ENCODE measurements around the gene ANKLE2. TPM values are rescaled to one million over a fixed set of nuclear protein-coding genes. Genes with fewer than 3 reads are reported as not detected.

The ANKLE2 gene
- total RNA-seq, 1 donor from 2014 or later: 155 TPM

- Mint-ChIP-seq H3K4me3 (no peak overlapping the region), H3K4me1 (peaks cover 17% of the 10 kb centered on the region), H3K9me3 (no peaks in the 10 kb centered on the region), H3K36me3 (ENCODE audit: low read depth) (peaks cover 19% of the 10 kb centered on the region), H3K27ac (no peak overlapping the region), H3K27me3 (no peaks in the 10 kb centered on the region)
- intact Hi-C loops (cut with micrococcal nuclease): no loop called here
- DNase-seq: no peak
These were observed 71.5 kb downstream of the ANKLE2 start for GRCh38 chr12:132690112-132690511.

- intact Hi-C loops (cut with micrococcal nuclease): no loop called here
- H3K4me3 Mint-ChIP-seq: peak overlapping the region; percentile 81
- peaks cover 19% of the 10 kb centered on the region for H3K36me3 Mint-ChIP-seq (ENCODE audit: low read depth)
- no peak for DNase-seq
- H3K9me3 Mint-ChIP-seq: no peaks in the 10 kb centered on the region
- peaks cover 20% of the 10 kb centered on the region for H3K4me1 Mint-ChIP-seq
- H3K27me3 Mint-ChIP-seq: no peaks in the 10 kb centered on the region
- peak overlapping the region; percentile 56 for H3K27ac Mint-ChIP-seq
These were observed 72.4 kb downstream of the ANKLE2 start for GRCh38 chr12:132689227-132689626.

- DNase-seq: peak; percentile 98
- intact Hi-C loops (cut with micrococcal nuclease): loop anchor here (1.0 to 2.0 kb wide), 3 partner anchors 23 to 141 kb away; partner anchors contain the start of genes GOLGA3 and PGAM5
- Mint-ChIP-seq H3K4me1 (peaks cover 27% of the 10 kb centered on the region), H3K27ac (peak within 1 kb of the TSS; percentile 88), H3K4me3 (peak within 1 kb of the TSS; percentile 85), H3K36me3 (ENCODE audit: low read depth) (peaks cover 22% of the 10 kb centered on the region), H3K27me3 (no peaks in the 10 kb centered on the region), H3K9me3 (no peaks in the 10 kb centered on the region)
These were observed 74.1 kb downstream of the ANKLE2 start, which contains the start of the genes POLE and PXMP2 for GRCh38 chr12:132687211-132688164. Gene POLE, minus strand, starts transcription at chr12:132687342. Its CDS starts 27 bp downstream, at chr12:132687315. Gene PXMP2, plus strand, starts transcription at chr12:132687587. Its CDS starts 84 bp downstream, at chr12:132687671.

- peaks cover 21% of the 10 kb centered on the region for H3K36me3 Mint-ChIP-seq (ENCODE audit: low read depth)
- peaks cover 27% of the 10 kb centered on the region for H3K4me1 Mint-ChIP-seq
- no peaks in the 10 kb centered on the region for H3K9me3 Mint-ChIP-seq
- peak overlapping the region; percentile 53 for H3K27ac Mint-ChIP-seq
- DNase-seq: no peak
- H3K4me3 Mint-ChIP-seq: peak overlapping the region; percentile 85
- H3K27me3 Mint-ChIP-seq: no peaks in the 10 kb centered on the region
- intact Hi-C loops (cut with micrococcal nuclease): loop anchor here (1.0 to 2.0 kb wide), 3 partner anchors 23 to 142 kb away; partner anchors contain the start of genes GOLGA3 and PGAM5
These were observed 74.8 kb downstream of the ANKLE2 start for GRCh38 chr12:132686825-132687210.

GRCh38 chr12:132685400-132685799 lies 76.2 kb downstream of the ANKLE2 start:
- no peaks in the 10 kb centered on the region for H3K27me3 Mint-ChIP-seq
- peak; percentile 66 for DNase-seq
- peak overlapping the region; percentile 85 for H3K4me3 Mint-ChIP-seq
- intact Hi-C loops (cut with micrococcal nuclease): no loop called here
- peak overlapping the region; percentile 56 for H3K27ac Mint-ChIP-seq
- H3K4me1 Mint-ChIP-seq: peaks cover 27% of the 10 kb centered on the region
- H3K36me3 Mint-ChIP-seq (ENCODE audit: low read depth): peaks cover 24% of the 10 kb centered on the region
- no peaks in the 10 kb centered on the region for H3K9me3 Mint-ChIP-seq

GRCh38 chr12:132677492-132677891 lies 84.1 kb downstream of the ANKLE2 start:
- H3K4me1 Mint-ChIP-seq: peaks cover 2% of the 10 kb centered on the region
- peaks cover 67% of the 10 kb centered on the region for H3K36me3 Mint-ChIP-seq (ENCODE audit: low read depth)
- no peaks in the 10 kb centered on the region for H3K27me3 Mint-ChIP-seq
- H3K4me3 Mint-ChIP-seq: no peak overlapping the region
- no peak overlapping the region for H3K27ac Mint-ChIP-seq
- intact Hi-C loops (cut with micrococcal nuclease): no loop called here
- no peaks in the 10 kb centered on the region for H3K9me3 Mint-ChIP-seq
- no peak for DNase-seq

GRCh38 chr12:132675757-132676432 lies 85.7 kb downstream of the ANKLE2 start:
- intact Hi-C loops (cut with micrococcal nuclease): no loop called here
- no peak overlapping the region for H3K4me3 Mint-ChIP-seq
- no peaks in the 10 kb centered on the region for H3K27me3 Mint-ChIP-seq
- H3K9me3 Mint-ChIP-seq: no peaks in the 10 kb centered on the region
- H3K27ac Mint-ChIP-seq: no peak overlapping the region
- peaks cover 6% of the 10 kb centered on the region for H3K4me1 Mint-ChIP-seq
- no peak for DNase-seq
- H3K36me3 Mint-ChIP-seq (ENCODE audit: low read depth): peaks cover 74% of the 10 kb centered on the region

Other genes starting within 250 kb of the ANKLE2 start
- not detected in 2 replicates for gene LRCOL1, start 151.2 kb downstream of the ANKLE2 start, total RNA-seq
- gene P2RX2, start 143.1 kb downstream of the ANKLE2 start, total RNA-seq: not detected in 2 replicates
- 171 and 180 TPM in 2 replicates for gene POLE, start 74.5 kb downstream of the ANKLE2 start, total RNA-seq
- 24.4 and 24.6 TPM in 2 replicates for gene PXMP2, start 74.2 kb downstream of the ANKLE2 start, total RNA-seq
- 104 and 110 TPM in 2 replicates for gene PGAM5, start 51.0 kb downstream of the ANKLE2 start, total RNA-seq
- gene GOLGA3, start 67.0 kb upstream of the ANKLE2 start, total RNA-seq: 67.6 and 68.1 TPM in 2 replicates
- 52.9 and 60.7 TPM in 2 replicates for gene CHFR, start 125.8 kb upstream of the ANKLE2 start, total RNA-seq
- 6.6 and 7.6 TPM in 2 replicates for gene ZNF605, start 194.5 kb upstream of the ANKLE2 start, total RNA-seq
- gene ZNF26, start 224.5 kb upstream of the ANKLE2 start, total RNA-seq: 18.3 and 20.1 TPM in 2 replicates